Muscle layer of duodenum (tissue), 2 donors: ENCODE data around the gene TFAP2B.

ENCODE experiments used
- H3K27ac ChIP-seq: one replicate; pipeline ENCODE4 v1.7.0; 2013; ENCODE audit warnings: mild to moderate bottlenecking, low read length
- H3K27me3 ChIP-seq: one replicate; pipeline ENCODE4 v1.7.0; 2013; ENCODE audit warnings: low read depth, mild to moderate bottlenecking, control low read depth, low read length
- H3K36me3 ChIP-seq, 2 donors: one replicate each; pipeline ENCODE4 v1.7.0; 2013; ENCODE audit warnings: low read length in 2 of 2, control low read depth in 1 of 2, mild to moderate bottlenecking in 1 of 2; ENCODE audit not compliant: insufficient read depth in 2 of 2, control insufficient read depth in 1 of 2
- H3K4me1 ChIP-seq, 2 donors: one replicate each; pipeline ENCODE4 v1.7.0; 2013; ENCODE audit warnings: low read length in 2 of 2, mild to moderate bottlenecking in 2 of 2, control low read depth in 1 of 2, moderate library complexity in 1 of 2; ENCODE audit not compliant: insufficient read depth in 2 of 2, control insufficient read depth in 1 of 2
- H3K4me3 ChIP-seq, 2 donors: one replicate each; pipeline ENCODE4 v1.7.0; 2013; ENCODE audit warnings: low read length in 2 of 2, low read depth in 1 of 2, mild to moderate bottlenecking in 1 of 2
- H3K9me3 ChIP-seq, 2 donors: one replicate each; pipeline ENCODE4 v1.7.0; 2013; ENCODE audit warnings: low read length in 2 of 2, control low read depth in 1 of 2, mild to moderate bottlenecking in 1 of 2; ENCODE audit not compliant: control insufficient read depth in 1 of 2
- donor health status: healthy.

Gene TFAP2B

DNA sequence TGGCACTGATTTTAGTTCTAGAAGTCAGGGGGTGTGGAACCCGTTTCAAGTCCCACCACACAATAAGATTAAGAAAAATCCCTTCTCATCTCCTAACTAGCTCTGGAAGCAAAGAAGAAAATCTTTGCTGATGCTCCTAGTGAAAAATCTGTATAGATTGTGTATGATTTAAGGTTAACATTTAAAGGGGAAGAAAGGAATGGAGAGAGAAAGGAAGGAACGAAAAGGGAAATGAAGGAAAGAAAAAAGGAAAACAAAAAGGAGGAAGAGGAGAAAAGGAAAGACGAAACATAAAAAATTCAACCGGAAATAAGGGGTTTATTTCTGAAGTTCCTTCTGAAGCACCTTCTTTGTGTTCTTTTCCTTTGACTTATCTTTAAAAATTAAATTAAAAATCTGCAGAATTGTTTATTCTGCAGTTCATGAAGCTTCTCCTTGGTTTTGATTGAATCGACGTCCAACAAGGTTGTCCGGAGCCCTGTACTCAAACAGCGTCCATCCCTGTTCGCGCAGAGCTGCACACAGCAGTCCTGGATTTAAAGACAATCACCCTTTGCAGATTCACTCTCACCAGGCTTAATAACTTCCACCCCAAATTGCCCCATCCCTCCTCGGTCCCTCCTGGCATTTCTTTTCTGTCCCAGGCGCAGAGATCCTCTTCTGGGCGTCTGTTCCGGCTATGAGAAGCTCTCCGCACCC is 1.6 kb upstream of the TFAP2B start:
- H3K9me3 ChIP-seq: no peaks in the 10 kb centered on the region
- H3K27ac ChIP-seq: no peak overlapping the region
- H3K36me3 ChIP-seq: no peaks in the 10 kb centered on the region
- H3K4me1 ChIP-seq: peaks cover 0 to 23% of the 10 kb centered on the region in 2 donors
- H3K4me3 ChIP-seq: no peak overlapping the region
- peaks cover 40% of the 10 kb centered on the region for H3K27me3 ChIP-seq

DNA sequence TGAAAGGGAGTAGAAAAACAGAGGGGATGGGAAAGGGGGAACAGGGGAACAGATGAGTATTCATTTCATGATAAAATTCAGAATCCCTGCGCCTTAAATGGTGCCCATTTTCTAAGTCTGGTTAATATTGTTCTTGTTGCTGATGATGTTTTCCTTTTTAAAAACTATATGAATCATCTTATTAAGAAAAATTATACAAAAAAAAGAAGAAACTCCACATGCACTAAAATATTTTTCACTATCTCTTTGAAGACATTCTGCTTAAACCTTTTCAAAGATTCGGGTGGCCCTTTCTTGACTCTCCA is 1.1 kb upstream of the TFAP2B start:
- H3K27me3 ChIP-seq: peaks cover 45% of the 10 kb centered on the region

DNA sequence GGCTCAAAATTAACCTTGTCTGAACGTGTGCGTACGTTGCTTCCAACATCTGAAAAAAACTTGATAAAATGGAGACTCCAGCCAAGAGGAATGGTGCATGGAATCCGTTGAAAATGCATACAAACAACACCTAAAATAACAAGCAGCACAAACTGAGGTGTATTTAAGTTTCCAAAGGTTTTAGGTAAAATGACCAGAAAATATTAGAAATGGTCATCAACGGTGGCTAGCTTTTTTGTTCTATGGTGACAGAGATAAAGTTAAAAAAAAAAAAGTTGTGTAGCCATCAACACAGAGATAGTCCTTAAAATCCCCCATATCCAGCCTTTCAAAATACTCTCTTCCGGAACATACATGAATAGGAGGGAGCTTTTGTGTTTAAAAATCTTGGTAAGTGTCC is 651 bp upstream of the TFAP2B start:
- H3K36me3 ChIP-seq: no peaks in the 10 kb centered on the region
- peaks cover 0 to 23% of the 10 kb centered on the region in 2 donors for H3K4me1 ChIP-seq
- no peak overlapping the region for H3K27ac ChIP-seq
- H3K4me3 ChIP-seq: no peak overlapping the region
- H3K9me3 ChIP-seq: no peaks in the 10 kb centered on the region
- peaks cover 49% of the 10 kb centered on the region for H3K27me3 ChIP-seq

More for the DNA sequence above, 1.1 kb upstream of the TFAP2B start:
- peaks cover 0 to 23% of the 10 kb centered on the region in 2 donors for H3K4me1 ChIP-seq
- H3K27ac ChIP-seq: no peak overlapping the region
- H3K36me3 ChIP-seq: no peaks in the 10 kb centered on the region
- H3K9me3 ChIP-seq: no peaks in the 10 kb centered on the region
- H3K4me3 ChIP-seq: no peak overlapping the region

DNA sequence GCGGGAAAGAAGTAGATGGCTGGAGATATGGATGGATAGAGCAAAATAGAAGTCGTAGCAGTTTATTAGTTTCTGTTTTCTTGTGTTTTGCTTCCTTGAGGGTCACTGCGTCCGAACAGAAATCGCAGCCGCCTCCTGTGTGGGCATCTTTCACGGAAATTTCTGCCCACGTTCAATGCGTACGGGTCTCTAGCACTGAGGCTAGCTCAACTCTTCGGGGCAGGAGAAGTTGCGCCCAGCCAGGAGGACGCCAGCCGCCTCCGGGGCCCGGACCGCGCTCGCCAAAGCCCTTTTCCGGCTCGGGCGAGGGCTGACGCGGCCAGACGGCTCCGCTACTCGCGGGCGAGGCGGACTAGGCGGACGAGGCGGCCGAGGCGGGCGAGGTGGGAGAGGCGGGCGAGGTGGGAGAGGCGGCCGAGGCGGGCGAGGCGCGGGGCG is 814 bp downstream of the TFAP2B start:
- Histone ChIP-seq H3K36me3 (no peaks in the 10 kb centered on the region), H3K27me3 (peaks cover 64% of the 10 kb centered on the region), H3K9me3 (no peaks in the 10 kb centered on the region), H3K4me1 (peaks cover 0 to 23% of the 10 kb centered on the region in 2 donors), H3K27ac (no peak overlapping the region), H3K4me3 (peak overlapping the region in 1 of 2 donors; percentile 46)

DNA sequence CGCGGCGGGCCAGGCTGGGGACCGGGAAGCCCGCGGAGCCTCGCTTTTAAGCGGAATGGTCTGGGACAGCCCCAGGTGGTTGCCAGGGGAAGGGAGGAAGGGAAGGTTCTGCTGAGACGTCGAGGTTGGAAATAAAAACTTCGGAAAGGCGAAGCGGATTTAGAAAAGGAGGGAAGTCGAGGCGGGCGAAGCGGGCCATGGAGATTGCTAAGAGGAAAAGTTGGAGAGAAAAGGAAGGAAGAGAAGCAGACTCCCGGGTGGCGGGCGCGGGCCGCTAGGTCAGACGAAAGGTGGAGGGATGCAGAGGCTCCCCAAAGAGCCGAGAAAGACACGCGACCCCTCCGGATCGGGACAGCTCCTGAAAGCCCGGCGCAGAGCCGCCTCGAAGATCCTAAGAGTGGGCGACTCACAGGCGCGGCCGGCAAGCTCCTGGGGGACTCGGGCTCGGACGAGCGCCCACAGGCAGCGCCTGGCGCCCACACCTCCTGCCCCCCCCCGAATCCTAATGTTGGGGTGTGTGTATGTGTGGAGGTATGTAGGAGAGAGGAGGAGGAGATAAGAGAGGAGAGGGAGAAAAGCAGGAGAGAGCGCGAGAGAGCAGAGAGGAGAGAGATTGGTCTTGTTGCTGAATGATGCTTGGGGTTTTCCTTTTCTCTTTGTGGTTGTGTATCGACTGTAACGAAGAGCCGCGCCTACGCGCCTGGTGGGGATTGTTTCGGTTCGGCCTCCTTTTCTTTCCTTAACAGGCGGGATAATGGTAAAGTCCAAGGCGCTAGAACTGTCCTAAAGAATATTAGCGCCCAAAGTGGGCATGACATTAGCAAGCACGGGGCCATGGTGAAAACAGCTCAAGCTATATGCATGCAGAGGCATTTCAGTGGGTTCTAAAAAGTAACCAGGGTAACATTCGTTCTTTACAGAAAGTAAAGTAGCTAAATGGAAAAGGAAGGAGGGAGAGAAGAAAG is 1.5 kb downstream of the TFAP2B start:
- Histone ChIP-seq H3K4me1 (peaks cover 0 to 23% of the 10 kb centered on the region in 2 donors), H3K9me3 (no peaks in the 10 kb centered on the region), H3K27ac (no peak overlapping the region), H3K36me3 (no peaks in the 10 kb centered on the region), H3K27me3 (peaks cover 64% of the 10 kb centered on the region), H3K4me3 (peak overlapping the region; percentile 13 to 46)

DNA sequence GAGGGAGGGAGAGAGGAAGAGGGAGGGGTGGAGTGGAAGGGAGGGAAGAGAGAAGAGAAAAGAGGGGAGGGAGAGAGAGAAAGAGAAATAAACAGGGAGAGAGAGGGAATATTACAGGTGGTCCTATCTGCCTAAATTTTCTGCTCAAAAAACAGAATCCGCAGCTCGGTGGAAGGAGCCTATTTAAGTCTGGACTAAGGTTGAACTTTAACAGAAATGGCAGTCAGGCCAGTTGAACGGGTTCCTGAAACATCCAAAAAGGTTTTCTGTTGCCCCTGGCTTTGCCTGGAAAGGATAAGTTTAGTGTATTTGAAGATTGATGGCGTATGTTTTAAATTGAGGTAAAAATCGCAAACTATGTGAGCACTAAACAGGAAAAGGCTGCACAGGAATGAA is 2.2 kb downstream of the TFAP2B start:
- Histone ChIP-seq H3K4me3 (peak overlapping the region in 1 of 2 donors; percentile 46), H3K9me3 (no peaks in the 10 kb centered on the region), H3K27ac (no peak overlapping the region)

DNA sequence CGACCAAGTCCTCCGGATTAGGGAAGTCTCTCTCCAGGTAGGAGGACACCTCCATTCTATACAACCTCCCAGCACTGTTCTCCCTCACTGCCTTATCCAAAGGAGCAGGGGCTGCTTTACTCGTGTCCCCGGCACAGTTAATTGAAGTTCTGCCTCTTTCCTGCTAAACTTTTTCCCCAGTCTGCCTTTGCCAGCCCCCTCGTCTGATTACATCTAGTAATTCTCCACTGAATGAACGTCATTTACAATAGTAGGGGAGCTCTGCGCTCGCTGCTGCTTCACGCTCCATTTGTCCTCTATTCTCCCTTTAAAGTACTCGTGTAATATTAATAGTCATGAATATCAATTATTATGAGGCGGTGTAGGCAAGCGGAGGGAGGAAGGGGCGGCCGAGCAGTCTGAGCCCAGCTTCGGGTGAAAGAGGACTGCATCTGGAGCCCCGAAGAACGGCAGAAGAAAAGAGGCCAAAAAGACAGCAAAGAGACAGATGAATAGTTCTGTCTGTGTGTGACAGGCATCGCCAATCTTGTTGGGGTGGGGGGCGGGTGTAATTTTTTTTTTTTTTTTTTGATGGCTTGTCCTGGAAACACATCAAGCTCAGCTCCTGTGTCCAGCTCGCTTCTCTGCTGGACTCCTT is 2.9 kb downstream of the TFAP2B start:
- Histone ChIP-seq H3K9me3 (no peaks in the 10 kb centered on the region), H3K27ac (no peak overlapping the region), H3K27me3 (peaks cover 78% of the 10 kb centered on the region), H3K36me3 (no peaks in the 10 kb centered on the region), H3K4me1 (peaks cover 0 to 16% of the 10 kb centered on the region in 2 donors), H3K4me3 (no peak overlapping the region)

More for the DNA sequence above, 2.2 kb downstream of the TFAP2B start:
- Histone ChIP-seq H3K36me3 (no peaks in the 10 kb centered on the region), H3K27me3 (peaks cover 71% of the 10 kb centered on the region), H3K4me1 (peaks cover 0 to 19% of the 10 kb centered on the region in 2 donors)

DNA sequence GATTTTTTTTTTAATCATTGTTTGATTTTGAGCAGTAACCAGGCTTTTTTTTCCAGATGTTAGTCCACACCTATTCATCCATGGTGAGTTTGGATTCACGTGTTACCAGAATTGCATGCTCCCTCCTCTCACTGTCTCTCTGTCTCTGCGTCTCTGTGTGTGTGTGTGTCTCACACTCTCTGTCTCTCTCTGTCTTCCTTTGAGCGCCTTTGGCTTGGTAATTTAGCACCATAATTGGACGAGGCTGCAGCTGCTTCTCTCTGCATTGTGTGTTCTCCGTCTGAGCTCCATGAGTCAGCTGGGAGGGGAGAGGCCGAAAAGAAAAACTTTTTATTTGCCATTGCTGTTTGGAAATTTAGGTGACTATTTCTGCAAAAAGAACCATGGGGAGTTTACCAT is 3.4 kb downstream of the TFAP2B start:
- Histone ChIP-seq H3K4me1 (peaks cover 0 to 16% of the 10 kb centered on the region in 2 donors), H3K27me3 (peaks cover 78% of the 10 kb centered on the region), H3K9me3 (no peaks in the 10 kb centered on the region), H3K4me3 (no peak overlapping the region), H3K36me3 (no peaks in the 10 kb centered on the region), H3K27ac (no peak overlapping the region)

DNA sequence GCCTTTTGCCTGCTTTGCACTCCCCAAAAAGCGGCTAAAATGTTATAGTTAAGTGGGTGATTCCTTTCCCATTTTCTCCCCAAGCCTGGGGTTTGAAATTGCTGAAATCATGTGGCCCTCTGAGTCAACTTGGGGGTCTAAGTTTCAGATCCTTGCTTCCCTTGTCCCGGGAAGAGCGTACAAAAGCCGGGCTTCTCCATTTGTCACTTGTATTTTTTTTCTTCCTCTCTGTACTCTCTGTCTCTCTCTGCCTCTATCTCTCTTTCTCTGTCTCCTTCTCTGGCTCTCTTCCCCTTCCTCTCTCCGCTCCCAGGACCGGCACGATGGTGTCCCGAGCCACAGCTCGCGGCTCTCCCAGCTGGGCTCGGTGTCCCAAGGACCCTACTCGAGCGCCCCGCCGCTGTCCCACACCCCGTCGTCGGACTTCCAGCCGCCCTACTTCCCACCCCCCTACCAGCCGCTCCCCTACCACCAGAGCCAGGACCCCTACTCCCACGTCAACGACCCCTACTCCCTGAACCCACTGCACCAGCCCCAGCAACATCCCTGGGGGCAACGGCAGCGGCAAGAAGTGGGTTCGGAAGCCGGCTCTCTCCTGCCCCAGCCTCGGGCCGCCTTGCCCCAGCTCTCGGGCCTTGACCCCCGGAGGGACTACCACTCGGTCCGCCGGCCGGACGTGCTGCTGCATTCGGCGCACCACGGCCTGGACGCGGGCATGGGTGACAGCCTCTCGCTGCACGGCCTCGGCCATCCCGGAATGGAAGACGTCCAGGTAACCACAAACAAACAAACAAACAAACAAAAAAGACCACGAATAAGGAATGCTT is 4.6 kb downstream of the TFAP2B start:
- no peaks in the 10 kb centered on the region for H3K9me3 ChIP-seq
- peaks cover 81% of the 10 kb centered on the region for H3K27me3 ChIP-seq
- H3K36me3 ChIP-seq: no peaks in the 10 kb centered on the region
- peaks cover 0 to 16% of the 10 kb centered on the region in 2 donors for H3K4me1 ChIP-seq
- no peak overlapping the region for H3K4me3 ChIP-seq
- no peak overlapping the region for H3K27ac ChIP-seq

DNA sequence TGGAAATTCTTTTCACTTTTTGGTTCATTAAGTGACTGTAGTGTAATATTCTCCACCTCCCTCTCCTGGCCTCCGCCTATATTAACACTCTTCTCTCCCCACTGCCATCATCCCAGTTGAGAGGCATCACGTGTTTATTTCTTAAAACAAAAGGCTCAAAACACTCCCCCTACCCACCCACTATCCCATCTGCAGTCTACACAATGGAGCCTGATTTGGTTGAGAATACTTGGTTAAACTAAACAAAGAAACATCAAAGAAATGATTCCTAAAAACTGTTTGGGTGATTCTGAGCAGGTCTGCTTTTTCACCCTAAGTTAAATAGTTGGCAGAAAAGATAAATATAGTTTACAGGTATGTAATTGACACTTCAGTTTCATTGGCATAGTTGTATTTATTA is 5.9 kb downstream of the TFAP2B start:
- peaks cover 76% of the 10 kb centered on the region for H3K27me3 ChIP-seq
- no peak overlapping the region for H3K4me3 ChIP-seq
- H3K36me3 ChIP-seq: no peaks in the 10 kb centered on the region
- H3K27ac ChIP-seq: no peak overlapping the region
- peaks cover 0 to 13% of the 10 kb centered on the region in 2 donors for H3K4me1 ChIP-seq
- no peaks in the 10 kb centered on the region for H3K9me3 ChIP-seq
